GM12864 (cell line): ENCODE data around the gene MAGEA8.
A peak's percentile ranks its signal among the peaks of the same experiment; 100 is the strongest.
"Not testable (repeated sequence)": the region's sequence is repeated elsewhere in the genome, so short reads cannot be mapped to it uniquely, and the experiment has no call there.

Source experiments
- DNase-seq: peaks from one replicate; pipeline ENCODE4 v3.0.0-alpha.2; 2011; ENCODE audit warnings: low read depth
- H3K4me3 ChIP-seq: 2 replicates; pipeline ENCODE4 v1.5.1; 2011; ENCODE audit warnings: mild to moderate bottlenecking, low read depth, low read length, control low read depth
- CTCF ChIP-seq: IDR thresholded peaks from 2 replicates; pipeline ENCODE4 v1.5.1; 2011; ENCODE audit warnings: low read depth, mild to moderate bottlenecking, moderate library complexity, low read length, control low read depth, inconsistent platforms; ENCODE audit errors: missing control alignments

MAGEA8 gene, protein sequence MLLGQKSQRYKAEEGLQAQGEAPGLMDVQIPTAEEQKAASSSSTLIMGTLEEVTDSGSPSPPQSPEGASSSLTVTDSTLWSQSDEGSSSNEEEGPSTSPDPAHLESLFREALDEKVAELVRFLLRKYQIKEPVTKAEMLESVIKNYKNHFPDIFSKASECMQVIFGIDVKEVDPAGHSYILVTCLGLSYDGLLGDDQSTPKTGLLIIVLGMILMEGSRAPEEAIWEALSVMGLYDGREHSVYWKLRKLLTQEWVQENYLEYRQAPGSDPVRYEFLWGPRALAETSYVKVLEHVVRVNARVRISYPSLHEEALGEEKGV

GRCh38 chrX:149881081-149881711 is at the start of gene MAGEA8:
Gene MAGEA8 (plus strand): TSS chrX:149881183. CDS start chrX:149884273, 3,090 bp downstream.
- TF ChIP-seq CTCF = peak; percentile 37
- no peak for DNase-seq
- H3K4me3 ChIP-seq = no peak within 1 kb of the TSS

GRCh38 chrX:149831473-149831872 is 49.5 kb upstream of the MAGEA8 start:
- H3K4me3 ChIP-seq = no peak overlapping the region
- no peak for TF ChIP-seq CTCF
- no peak for DNase-seq

GRCh38 chrX:149836728-149837127 is 44.3 kb upstream of the MAGEA8 start:
- H3K4me3 ChIP-seq, DNase-seq: not testable (repeated sequence)

- TF ChIP-seq CTCF = no peak
- no peak for DNase-seq
- H3K4me3 ChIP-seq = no peak overlapping the region
These were observed 43.8 kb upstream of the MAGEA8 start for GRCh38 chrX:149837167-149837566.

DNA sequence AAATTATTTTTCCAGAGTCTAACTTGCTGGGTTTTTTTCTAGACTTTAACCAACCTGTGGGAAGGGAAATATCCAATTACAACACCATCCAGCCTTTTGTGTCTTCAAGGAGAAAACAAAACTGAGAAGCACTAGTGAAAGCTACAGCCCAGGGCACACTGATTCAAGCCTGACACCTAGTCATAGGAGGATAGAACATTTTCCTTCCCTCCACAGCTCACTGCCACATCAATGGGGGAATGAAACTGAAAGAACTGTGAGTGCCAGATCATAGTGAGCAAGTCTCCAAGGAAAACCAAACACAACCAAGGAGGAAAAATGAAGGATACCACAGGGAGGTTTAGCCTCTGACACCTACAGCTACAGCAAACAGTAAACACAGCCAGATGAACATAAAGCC is 43.3 kb upstream of the MAGEA8 start:
- no peak for DNase-seq
- no peak overlapping the region for H3K4me3 ChIP-seq
- no peak for TF ChIP-seq CTCF

DNA sequence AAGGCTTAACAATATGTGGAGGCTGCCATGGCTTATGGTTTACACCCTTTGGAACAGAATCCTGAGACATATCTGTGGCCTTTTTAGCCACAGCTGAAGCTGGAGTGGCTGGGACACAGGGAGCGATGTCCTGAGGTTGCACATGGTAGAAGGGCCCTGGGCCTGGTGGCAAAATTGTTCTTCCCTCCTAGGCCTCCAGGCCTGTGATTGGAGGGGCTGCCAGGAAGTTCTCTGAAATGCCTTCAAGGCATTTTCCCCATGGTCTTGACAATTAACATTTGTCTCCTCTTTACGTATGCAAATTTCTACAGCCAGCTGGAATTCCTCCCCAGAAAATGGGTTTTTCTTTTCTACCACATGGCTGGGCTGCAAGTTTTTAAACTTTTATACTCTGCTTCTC is 39.1 kb upstream of the MAGEA8 start:
- no peak for TF ChIP-seq CTCF
- H3K4me3 ChIP-seq = no peak overlapping the region
- DNase-seq = no peak

DNA sequence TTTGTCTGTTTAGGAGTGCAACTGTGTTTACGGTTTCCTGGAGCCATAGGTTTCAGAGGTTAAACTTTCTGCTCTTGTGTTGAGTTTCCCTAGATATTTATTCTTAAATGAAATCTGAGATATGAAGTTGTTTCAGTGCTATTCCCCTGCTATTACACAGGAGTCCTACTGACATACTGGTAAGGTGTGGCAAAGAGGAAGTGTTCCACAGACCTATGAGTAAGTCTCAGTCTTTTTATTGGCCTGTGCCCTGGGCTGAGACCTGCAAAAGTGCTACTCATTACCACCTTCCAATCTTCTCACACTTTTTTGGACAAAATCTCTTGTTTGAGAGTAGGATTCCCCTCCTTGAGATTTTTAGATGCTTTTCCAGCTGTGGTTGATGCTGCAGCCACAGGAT is 35.6 kb upstream of the MAGEA8 start:
- no peak overlapping the region for H3K4me3 ChIP-seq
- DNase-seq = no peak
- no peak for TF ChIP-seq CTCF
